Neural progenitor cell (in vitro differentiated cells): Measurements from ENCODE around the gene PON2. TPM values are rescaled to one million over a fixed set of nuclear protein-coding genes. Genes with fewer than 3 reads are reported as not detected.
A peak's percentile ranks its signal among the peaks of the same experiment; 100 is the strongest.

ENCODE experiments used
- DNase-seq: peaks from one replicate; pipeline ENCODE4 v3.0.0-alpha.2; 2016; ENCODE audit warnings: low spot score
- H2AFZ ChIP-seq: fragments of 200-600 bp; sonication (generic); replicated peaks from 2 replicates; pipeline ENCODE4 v1.6.1; 2016; ENCODE audit warnings: antibody characterized with exemption
- H3F3A ChIP-seq: fragments of 200-600 bp; sonication (generic); 2 replicates; pipeline ENCODE4 v1.6.1; 2016; ENCODE audit warnings: antibody characterized with exemption, low read depth
- H3K27ac ChIP-seq: fragments of 200-600 bp; sonication (generic); 2 replicates; pipeline ENCODE4 v1.5.1; 2016; ENCODE audit warnings: mild to moderate bottlenecking
- H3K27me3 ChIP-seq: fragments of 200-600 bp; sonication (generic); 2 replicates; pipeline ENCODE4 v1.6.1; 2016; ENCODE audit warnings: mild to moderate bottlenecking, moderate library complexity
- H3K36me3 ChIP-seq: fragments of 200-600 bp; sonication (generic); 2 replicates; pipeline ENCODE4 v1.5.1; 2016
- H3K4me1 ChIP-seq: fragments of 200-600 bp; sonication (generic); 2 replicates; pipeline ENCODE4 v1.6.1; 2016; ENCODE audit warnings: mixed run types
- H3K4me2 ChIP-seq: fragments of 200-600 bp; sonication (generic); 2 replicates; pipeline ENCODE4 v1.6.1; 2016
- H3K4me3 ChIP-seq: fragments of 200-600 bp; sonication (generic); 2 replicates; pipeline ENCODE4 v1.5.1; 2016
- H3K79me2 ChIP-seq: fragments of 200-600 bp; sonication (generic); 2 replicates; pipeline ENCODE4 v1.6.1; 2016; ENCODE audit warnings: low read depth
- H3K9ac ChIP-seq: fragments of 200-600 bp; sonication (generic); 2 replicates; pipeline ENCODE4 v1.6.1; 2016
- H3K9me3 ChIP-seq: fragments of 200-600 bp; sonication (generic); 2 replicates; pipeline ENCODE4 v1.5.1; 2016; ENCODE audit warnings: low read depth
- H4K20me1 ChIP-seq: fragments of 200-600 bp; sonication (generic); 2 replicates; pipeline ENCODE4 v1.6.1; 2016; ENCODE audit warnings: low read depth
- H3K27ac Mint-ChIP-seq: 3 replicates; pipeline ENCODE4 v1.8.0; 2021; ENCODE audit warnings: mixed read lengths
- H3K27me3 Mint-ChIP-seq: 2 replicates; pipeline ENCODE4 v1.8.0; 2022; ENCODE audit warnings: low read depth, mild to moderate bottlenecking, inconsistent platforms, moderate library complexity, mixed read lengths; ENCODE audit not compliant: insufficient read depth
- H3K36me3 Mint-ChIP-seq: 3 replicates; pipeline ENCODE4 v1.8.0; 2021; ENCODE audit warnings: mixed read lengths
- H3K4me1 Mint-ChIP-seq: 3 replicates; pipeline ENCODE4 v1.8.0; 2021; ENCODE audit warnings: mixed read lengths
- H3K4me3 Mint-ChIP-seq: 3 replicates; pipeline ENCODE4 v1.8.0; 2021; ENCODE audit warnings: mild to moderate bottlenecking, moderate library complexity, mixed read lengths
- H3K9me3 Mint-ChIP-seq: 3 replicates; pipeline ENCODE4 v1.8.0; 2020; ENCODE audit warnings: mixed read lengths
- CTCF ChIP-seq: fragments of 200-600 bp; sonication (generic); IDR thresholded peaks from 2 replicates; pipeline ENCODE4 v1.5.1; 2017; ENCODE audit warnings: antibody characterized with exemption, mild to moderate bottlenecking
- EZH2 ChIP-seq: fragments of 200-600 bp; sonication (generic); IDR thresholded peaks from 2 replicates; pipeline ENCODE4 v1.6.1; 2017; ENCODE audit warnings: antibody characterized with exemption, mild to moderate bottlenecking, moderate library complexity
- EZH2phosphoT487 ChIP-seq: fragments of 200-600 bp; sonication (generic); IDR thresholded peaks from 2 replicates; pipeline ENCODE4 v1.6.1; 2017; ENCODE audit warnings: antibody characterized with exemption
- total RNA-seq: library from RNA; depleted of rRNA; stranded (reverse); fragments of >200 nt; gene quantifications from 2 replicates; pipeline ENCODE4 v1.2.3, GENCODE V29; 2015; ENCODE audit warnings: low replicate concordance

PON2 gene
- total RNA-seq, 1 donor from 2014 or later: 190 TPM

DNA sequence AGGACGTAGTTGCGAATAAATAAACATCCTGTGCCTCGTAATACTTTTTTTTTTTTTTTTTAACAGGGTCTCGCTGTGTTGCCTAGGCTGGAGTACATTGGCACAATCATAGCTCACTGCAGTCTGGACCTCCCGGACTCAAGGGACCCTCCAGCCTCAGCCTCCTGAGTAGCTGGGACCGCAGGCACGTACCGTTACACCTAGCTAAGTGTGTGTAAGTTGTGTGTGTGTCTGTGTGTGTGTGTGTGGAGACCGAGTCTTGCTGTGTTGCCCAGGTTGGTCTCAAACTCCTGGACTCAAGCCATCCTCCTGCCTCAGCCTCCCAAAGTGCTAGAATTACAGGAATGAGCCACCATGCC is 573 bp upstream of the PON2 start:
- Mint-ChIP-seq H3K36me3 (peaks cover 20% of the 10 kb centered on the region), H3K27me3 (peaks cover 2% of the 10 kb centered on the region), H3K4me1 (peaks cover 42% of the 10 kb centered on the region), H3K4me3 (peak overlapping the region; percentile 88), H3K9me3 (no peaks in the 10 kb centered on the region), H3K27ac (peak overlapping the region; percentile 100)
- TF ChIP-seq EZH2phosphoT487 (no peak), EZH2 (no peak), CTCF (no peak)
- peak overlapping the region; percentile 79 for H3K4me2 ChIP-seq
- no peaks in the 10 kb centered on the region for H3K27me3 ChIP-seq
- H2AFZ ChIP-seq: peak overlapping the region; percentile 89
- no peak for DNase-seq
- peaks cover 42% of the 10 kb centered on the region for H3K79me2 ChIP-seq
- H3K36me3 ChIP-seq: no peaks in the 10 kb centered on the region
- peaks cover 9% of the 10 kb centered on the region for H3F3A ChIP-seq
- H3K9me3 ChIP-seq: no peaks in the 10 kb centered on the region
- no peaks in the 10 kb centered on the region for H4K20me1 ChIP-seq
- H3K4me1 ChIP-seq: peaks cover 5% of the 10 kb centered on the region
- peak overlapping the region; percentile 70 for H3K4me3 ChIP-seq
- no peak overlapping the region for H3K9ac ChIP-seq
- no peak overlapping the region for H3K27ac ChIP-seq

DNA sequence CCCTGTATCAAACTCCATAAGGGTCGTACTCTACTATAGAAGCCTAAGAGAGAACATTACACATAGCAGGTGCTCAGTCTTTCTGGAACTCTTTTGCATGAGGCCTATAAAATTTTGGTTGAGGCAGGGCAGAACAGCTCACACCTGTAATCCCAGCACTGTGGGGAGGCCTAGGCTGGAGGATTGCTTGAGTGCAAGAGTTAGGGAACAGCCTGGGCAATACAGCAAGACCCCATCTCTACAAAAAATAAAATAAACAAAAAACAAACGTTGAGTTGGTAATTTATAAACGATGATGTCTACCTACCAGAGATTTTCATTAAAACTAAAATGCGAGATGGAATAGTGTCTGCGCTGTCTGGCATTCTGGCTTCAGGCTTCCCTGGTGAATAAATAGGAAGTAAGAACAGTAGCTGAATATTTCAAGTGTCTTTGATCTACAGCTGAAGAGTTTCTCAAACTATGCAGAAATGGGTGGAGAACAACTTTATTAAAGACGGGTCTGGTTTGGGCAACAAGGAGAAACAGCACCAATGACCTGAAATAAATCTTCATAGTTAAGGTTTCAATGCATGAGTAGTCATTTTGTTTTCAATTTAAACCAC is 774 bp downstream of the PON2 start:
- Histone ChIP-seq H3K27ac (no peak overlapping the region), H3K27me3 (no peaks in the 10 kb centered on the region), H2AFZ (peak overlapping the region; percentile 89), H3F3A (peaks cover 9% of the 10 kb centered on the region), H3K79me2 (peaks cover 55% of the 10 kb centered on the region), H3K36me3 (no peaks in the 10 kb centered on the region), H4K20me1 (no peaks in the 10 kb centered on the region), H3K9me3 (no peaks in the 10 kb centered on the region), H3K4me3 (peak overlapping the region; percentile 70), H3K4me2 (peak overlapping the region; percentile 79), H3K4me1 (peaks cover 5% of the 10 kb centered on the region), H3K9ac (peak overlapping the region; percentile 76)
- H3K36me3 Mint-ChIP-seq: peaks cover 25% of the 10 kb centered on the region
- DNase-seq: no peak
- H3K4me1 Mint-ChIP-seq: peaks cover 39% of the 10 kb centered on the region
- H3K27me3 Mint-ChIP-seq: no peaks in the 10 kb centered on the region
- H3K9me3 Mint-ChIP-seq: no peaks in the 10 kb centered on the region
- H3K27ac Mint-ChIP-seq: peak overlapping the region; percentile 82
- no peak for TF ChIP-seq EZH2phosphoT487
- no peak for TF ChIP-seq CTCF
- TF ChIP-seq EZH2: no peak
- peak overlapping the region; percentile 86 for H3K4me3 Mint-ChIP-seq

- Mint-ChIP-seq H3K9me3 (no peaks in the 10 kb centered on the region), H3K36me3 (peaks cover 28% of the 10 kb centered on the region), H3K27me3 (no peaks in the 10 kb centered on the region), H3K4me1 (peaks cover 40% of the 10 kb centered on the region), H3K27ac (no peak overlapping the region), H3K4me3 (peak overlapping the region; percentile 86)
- no peaks in the 10 kb centered on the region for H3K9me3 ChIP-seq
- peaks cover 10% of the 10 kb centered on the region for H3K4me1 ChIP-seq
- peaks cover 9% of the 10 kb centered on the region for H3F3A ChIP-seq
- no peak overlapping the region for H3K27ac ChIP-seq
- no peak overlapping the region for H3K9ac ChIP-seq
- peaks cover 58% of the 10 kb centered on the region for H3K79me2 ChIP-seq
- H3K27me3 ChIP-seq: no peaks in the 10 kb centered on the region
- H3K4me2 ChIP-seq: no peak overlapping the region
- H2AFZ ChIP-seq: no peak overlapping the region
- TF ChIP-seq EZH2phosphoT487: no peak
- no peak for TF ChIP-seq CTCF
- TF ChIP-seq EZH2: no peak
- peaks cover 6% of the 10 kb centered on the region for H4K20me1 ChIP-seq
- DNase-seq: no peak
- no peaks in the 10 kb centered on the region for H3K36me3 ChIP-seq
- no peak overlapping the region for H3K4me3 ChIP-seq
These were observed 1.7 kb downstream of the PON2 start for GRCh38 chr7:95433129-95433528.
